KG1 (cell line): ENCODE results near the gene SSBP4.
"Not testable (repeated sequence)": the region's sequence is repeated elsewhere in the genome, so short reads cannot be mapped to it uniquely, and the experiment has no call there.

Source experiments
- DNase-seq: peaks from one replicate; lab custom pipeline; 2025; lab: John Stamatoyannopoulos, UW

SSBP4 gene

DNA sequence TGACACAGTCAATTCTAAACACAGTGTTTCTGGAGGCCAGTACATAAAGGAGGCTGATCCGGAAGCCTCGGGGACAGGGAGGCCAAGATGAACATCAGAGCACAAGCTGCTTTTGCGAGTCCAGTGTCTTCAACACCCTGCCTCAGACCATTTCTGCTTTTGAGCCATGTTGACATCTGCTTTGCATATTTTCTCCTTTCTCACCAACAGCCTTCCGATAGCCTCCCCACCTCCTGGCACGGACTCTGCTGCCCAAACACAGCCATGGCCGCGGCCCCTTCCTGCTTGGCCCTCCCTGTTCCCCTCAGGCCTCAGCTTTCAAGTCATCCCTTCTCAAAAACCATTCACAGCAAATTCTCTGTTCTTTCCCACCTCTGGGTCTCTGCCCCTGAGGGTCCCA is 25.4 kb upstream of the SSBP4 start:
- DNase-seq = no peak

DNA sequence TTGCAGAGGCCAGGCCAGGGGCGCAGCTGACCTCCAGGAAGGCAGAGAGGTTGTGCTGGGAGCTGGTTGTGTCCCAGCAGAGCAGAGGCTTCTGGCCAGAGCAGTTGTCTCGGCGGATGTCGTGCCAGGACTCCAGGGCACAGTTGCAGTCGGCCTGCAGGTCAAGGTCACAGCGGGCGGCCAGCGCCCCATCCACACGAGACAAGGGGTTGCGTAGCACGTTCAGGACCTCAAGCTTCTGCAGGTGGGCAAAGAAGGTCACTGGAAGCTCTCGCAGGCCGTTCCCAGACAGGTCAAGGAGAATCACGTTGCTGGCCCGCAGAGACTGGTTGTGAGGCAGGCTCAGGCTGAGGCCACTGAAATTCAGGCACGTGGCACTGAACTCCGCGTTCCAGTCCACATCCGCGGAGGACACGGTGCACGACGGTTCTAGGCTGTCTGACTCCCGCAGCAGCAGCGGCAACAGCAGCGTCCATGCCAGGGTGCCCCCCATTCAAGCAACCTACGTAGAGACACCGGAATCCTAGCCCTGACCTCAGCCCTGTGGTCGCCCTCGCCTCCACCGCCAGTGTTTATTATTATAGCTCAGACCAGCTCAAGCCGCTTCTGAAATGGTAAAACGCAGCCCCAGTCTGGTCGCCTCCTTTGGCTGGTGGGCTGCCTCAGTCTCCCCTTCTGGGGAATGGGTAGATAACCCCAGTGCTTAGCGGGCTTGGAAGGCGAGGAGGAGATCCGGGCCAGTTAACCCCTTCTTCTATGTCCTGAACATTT is 22.5 kb upstream of the SSBP4 start:
- no peak for DNase-seq

DNA sequence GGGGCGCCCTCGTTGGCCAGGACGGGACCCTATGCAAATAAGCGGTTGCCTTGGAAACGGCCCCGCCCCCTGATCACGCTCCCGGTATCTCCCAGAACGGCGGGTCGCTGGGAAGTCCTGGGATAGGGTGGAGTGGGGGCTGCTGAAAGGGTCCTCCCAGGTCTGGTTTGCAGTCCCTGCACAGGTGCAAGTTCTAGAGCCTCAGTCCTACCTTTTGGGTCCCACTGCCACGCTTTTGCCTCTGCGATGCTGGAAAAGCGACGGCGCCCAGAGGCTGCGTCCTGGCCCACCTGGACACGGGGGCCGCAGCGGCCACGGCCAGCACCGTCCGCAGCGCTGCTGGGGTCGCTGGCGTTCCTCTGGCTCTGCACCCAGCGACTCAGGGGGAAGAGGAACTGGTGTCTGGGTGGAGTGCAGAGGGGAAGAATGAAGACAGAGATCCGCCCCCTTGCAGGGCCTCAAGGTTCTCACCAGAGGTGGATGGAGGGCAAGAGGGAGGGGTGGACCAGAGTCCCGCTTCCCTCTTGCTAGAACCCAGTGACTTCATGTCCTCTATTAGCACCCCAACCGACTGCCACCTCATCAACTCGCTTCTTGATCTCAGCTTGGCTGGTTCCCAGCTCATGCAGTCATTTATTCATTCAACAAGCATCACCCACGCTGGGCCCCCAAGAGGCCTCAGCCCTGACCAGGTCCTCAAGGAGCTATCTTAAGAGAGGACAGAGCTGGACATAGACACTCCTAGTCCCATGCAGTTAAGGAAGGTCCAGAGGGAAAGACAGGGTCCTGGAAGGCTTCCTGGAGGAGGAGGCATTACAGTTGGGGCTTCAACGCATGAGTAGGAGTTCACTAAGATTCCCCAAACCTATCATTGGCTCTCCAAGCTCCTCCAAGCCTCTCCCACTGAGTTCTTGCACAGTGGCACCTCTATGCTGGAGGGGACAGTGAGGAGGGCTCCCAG is 21.7 kb upstream of the SSBP4 start, which contains the start of gene LRRC25:
Gene LRRC25 (minus strand): TSS at position 381 of the 961 bp plus-strand sequence. CDS start 659 bp downstream, outside the sequence.
- peak; percentile 39 for DNase-seq

DNA sequence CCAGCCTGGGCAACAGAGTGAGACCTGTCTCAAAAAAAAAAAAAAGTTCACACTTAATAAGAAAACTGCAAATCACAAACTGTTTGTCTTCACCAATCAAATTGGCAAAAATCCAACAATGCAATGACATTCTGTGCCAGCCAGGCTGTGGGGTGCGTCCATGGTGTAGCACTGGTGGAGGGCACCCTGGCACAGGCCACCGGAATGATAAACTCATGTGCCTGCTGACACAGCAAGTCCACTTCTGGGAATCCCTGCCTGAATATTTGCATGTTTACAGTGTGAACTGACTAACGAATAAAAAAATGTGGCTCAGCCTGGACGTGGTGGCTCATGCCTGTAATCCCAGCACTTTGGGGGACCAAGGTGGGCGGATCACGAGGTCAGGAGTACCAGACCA is 20.2 kb upstream of the SSBP4 start:
- DNase-seq = no peak

DNA sequence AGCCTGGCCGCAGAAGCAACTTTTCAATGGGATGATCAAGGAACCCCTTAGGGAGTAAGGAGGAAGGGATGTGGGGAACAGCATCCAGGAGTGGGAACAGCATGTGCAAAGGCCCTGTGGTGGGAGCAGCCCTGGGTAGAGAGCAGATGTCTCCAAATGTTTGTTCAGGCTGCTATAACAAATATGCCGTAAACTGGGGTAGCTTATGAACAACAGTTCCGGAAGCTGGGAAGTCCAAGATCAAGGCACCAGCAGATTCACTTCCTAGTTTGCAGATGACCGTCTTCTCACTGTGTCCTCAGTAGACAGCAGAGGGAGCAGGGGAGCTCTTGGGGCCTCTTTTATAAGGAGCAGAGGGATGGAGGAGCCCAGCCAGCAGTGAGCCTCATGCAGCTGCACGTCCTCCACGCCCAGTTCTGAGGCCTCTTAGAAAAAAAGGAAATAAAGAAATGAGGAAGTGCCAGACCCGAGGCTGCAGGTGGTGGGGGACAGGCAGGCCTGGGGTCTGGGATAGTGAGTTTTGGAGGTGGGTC is 17.6 kb upstream of the SSBP4 start:
- peak; percentile 71 for DNase-seq

DNA sequence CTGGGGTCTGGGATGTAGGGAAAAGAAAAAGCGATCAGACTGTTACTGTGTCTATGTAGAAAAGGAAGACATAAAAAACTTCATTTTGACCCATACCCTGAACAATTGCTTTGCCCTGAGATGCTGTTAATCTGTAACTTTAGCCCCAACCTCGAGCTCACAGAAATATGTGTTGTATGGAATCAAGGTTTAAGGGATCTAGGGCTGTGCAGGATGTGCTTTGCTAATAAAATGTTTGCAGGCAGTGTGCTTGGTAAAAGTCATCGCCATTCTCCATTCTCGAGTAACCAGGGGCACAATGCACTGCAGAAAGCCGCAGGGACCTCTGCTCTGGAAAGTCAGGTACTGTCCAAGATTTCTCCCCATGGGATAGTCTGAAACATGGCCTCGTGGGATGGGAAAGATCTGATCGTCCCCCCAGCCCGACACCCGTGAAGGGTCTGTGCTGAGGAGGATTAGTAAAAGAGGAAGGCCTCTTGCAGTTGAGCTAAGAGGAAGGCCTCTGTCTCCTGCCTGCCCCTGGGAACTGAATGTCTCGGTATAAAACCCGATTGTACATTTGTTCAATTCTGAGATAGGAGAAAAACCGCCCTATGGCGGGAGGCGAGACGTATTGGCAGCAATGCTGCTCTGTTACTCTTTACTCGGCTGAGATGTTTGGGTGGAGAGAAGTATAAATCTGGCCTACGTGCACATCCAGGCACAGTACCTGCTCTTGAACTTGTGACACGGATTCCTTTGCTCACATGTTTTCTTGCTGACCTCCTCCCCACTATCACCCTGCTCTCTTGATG is 16.5 kb upstream of the SSBP4 start:
- peak; percentile 27 for DNase-seq

DNA sequence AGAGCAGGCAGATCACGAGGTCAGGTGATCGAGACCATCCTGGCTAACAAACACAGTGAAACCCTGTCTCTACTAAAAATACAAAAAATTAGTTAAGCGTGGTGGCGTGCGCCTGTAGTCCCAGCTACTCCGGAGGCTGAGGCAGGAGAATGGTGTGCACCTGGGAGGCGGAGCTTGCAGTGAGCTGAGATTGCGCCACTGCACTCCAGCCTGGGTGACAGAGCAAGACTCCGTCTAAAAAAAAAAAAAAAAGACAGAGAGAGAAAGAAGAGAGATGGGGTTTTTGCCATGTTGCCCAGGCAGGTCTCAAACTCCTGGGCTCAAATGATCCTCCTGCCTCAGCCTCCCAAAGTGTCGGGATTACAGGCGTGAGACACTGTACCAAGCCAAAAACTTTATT is 13.4 kb upstream of the SSBP4 start:
- not testable (repeated sequence) for DNase-seq

DNA sequence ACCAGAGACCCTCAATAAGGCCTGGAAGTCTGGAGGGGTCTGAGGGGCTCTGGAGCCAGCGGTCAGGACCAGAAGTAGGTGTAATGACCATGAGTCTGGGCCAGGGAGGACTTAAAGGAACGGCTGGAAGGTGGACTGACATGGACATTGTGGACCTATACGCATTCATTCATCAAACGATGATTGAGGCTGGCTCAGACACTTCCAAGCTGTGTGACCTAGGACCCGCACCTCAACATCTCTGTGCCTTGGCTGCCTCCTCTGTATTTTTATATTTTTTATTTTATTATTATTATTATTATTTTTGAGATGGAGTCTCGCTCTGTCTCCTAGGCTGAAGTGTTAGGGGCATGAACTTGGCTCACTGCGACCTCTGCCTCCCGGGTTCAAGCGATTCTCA is 12.4 kb upstream of the SSBP4 start:
- DNase-seq = no peak

DNA sequence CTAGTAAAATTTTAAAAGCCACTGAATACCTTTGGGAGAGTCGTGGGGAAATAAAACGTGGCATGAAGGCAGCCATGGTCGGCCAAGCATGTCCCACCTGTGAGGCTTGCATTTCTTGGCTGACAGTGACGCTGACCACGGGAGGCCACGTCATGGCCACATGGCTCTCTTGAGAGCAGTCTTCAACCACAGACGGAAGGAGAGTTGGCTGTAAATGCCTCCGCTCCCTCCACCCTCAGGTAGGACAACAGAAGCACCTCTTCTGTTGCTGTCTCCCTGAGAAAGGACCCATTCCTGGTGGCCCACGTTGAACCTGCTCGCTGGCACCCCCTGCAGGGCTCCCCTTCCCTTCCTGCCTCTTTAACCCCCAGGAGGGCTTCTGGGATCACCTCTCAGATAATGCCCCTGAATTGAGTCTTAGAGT is 11.1 kb upstream of the SSBP4 start:
- DNase-seq = peak; percentile 16

DNA sequence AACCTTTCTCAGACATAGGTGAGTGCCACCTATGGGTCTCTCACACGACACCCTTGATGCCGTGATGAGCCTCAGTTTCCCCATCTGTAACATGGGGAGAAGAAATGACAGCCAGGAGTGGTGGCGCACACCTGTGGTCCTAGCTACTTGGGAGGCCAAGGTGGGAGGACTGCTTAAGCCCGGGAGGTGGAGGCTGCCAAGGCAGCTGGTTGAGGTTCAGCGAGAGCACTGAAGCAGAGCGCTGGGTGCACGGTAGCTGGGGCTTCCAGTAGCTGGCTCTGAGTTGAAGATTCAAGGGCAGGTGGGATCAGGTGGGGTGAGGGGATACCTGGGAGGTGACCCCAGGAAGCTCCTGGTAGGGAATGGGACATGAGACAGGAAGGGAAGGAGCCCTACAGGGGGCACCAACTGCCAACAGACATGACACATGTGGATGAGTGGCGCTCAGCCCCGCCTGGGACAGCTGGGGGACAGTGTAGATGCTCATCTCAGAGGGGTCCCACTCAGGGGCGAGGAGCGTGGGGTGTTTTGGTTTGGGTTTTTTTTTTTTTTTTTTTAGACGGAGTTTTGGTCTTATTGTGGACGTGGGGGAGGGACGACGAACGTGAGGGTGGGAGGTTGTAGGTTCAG is 6.5 kb upstream of the SSBP4 start:
- DNase-seq = no peak

DNA sequence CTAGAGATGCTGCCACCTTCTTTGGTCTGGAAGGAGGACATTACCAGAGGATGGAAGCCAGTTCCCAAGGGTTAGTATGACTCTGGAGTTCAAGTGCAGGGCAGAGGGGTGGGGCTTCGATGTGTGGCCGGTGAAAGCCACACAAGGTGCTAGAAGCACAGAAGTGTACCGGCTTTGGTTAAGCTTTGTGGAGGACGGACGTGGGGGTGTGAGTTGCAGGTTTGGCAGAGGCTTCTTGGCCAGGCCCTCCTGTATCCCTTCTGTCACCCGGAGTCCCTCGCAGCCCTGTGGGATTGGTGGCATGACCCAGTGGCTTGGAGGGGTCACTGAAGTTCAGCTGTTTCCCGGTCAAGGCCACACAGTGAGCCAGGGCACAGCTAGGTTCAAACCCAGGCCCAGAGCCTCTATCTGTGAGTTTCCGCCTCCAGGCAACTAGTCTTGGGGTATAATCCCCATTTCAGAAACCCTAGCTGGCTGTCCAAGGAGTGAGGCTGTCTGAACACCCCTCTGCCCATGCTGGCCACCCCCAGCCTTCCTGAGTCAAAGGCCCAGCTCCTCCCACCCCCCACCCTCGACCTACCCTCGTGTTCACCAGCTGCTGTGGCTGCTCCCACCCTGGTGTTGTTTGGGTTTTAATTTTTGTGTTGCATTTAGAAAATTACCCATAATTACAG is 4.6 kb upstream of the SSBP4 start:
- peak; percentile 63 for DNase-seq

DNA sequence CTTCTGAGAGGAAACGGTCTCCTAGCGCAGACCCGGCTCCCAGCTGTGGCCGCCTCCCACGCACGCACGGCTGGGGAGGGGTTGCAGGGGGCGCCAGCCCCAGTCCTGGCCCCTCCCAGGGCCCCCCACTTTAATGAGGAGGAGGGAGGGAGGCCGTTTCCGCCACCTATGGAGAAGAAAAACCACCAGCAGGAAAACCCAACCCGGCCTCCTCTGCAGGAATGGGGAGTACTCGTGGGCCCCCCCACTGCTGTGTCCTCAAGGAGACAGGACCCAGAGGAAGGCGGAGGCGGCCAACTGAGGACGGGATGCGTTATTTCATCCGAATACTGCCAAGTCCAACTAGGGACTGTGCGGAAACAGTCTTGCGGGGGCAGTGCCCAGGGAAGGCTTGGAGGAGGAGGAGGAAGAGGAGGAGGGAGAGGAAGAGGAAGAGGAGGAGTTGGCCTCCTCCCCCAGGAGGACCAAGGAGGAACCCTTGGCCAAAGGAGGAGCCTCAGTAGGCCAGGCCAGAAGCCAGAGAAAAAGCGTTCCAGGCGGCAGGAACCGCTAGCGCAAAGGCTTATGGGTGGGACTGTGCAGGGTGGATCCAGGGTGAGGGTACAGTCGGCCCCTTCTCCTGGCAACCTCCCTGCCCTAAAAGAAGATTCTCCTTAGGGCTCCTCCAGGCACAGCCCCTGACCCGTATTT is 3.9 kb upstream of the SSBP4 start:
- DNase-seq = peak; percentile 67

DNA sequence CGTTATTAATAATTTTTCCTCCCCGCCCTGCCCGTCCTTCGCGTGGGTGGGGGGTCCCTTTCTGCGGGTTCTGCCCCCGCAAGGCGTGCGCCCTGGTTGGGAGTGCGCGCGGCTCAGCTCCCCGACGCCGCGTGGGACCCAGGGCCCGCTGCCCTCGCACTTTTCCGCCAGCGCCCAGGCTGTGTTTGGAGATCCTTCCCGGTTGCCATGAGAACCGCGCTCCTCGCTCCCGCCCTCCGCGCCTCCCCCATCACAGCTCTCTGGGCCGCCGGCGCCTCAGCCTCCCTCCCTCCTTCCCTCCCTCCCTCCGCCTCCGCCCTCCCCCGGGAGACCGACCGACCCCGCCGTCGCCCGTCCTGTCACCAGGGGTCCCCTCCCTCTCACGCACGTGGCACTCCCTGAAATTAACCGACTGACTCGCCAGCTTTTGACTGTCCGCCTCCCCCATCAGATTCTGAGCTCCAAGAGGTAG is 2.4 kb upstream of the SSBP4 start:
- peak; percentile 68 for DNase-seq

DNA sequence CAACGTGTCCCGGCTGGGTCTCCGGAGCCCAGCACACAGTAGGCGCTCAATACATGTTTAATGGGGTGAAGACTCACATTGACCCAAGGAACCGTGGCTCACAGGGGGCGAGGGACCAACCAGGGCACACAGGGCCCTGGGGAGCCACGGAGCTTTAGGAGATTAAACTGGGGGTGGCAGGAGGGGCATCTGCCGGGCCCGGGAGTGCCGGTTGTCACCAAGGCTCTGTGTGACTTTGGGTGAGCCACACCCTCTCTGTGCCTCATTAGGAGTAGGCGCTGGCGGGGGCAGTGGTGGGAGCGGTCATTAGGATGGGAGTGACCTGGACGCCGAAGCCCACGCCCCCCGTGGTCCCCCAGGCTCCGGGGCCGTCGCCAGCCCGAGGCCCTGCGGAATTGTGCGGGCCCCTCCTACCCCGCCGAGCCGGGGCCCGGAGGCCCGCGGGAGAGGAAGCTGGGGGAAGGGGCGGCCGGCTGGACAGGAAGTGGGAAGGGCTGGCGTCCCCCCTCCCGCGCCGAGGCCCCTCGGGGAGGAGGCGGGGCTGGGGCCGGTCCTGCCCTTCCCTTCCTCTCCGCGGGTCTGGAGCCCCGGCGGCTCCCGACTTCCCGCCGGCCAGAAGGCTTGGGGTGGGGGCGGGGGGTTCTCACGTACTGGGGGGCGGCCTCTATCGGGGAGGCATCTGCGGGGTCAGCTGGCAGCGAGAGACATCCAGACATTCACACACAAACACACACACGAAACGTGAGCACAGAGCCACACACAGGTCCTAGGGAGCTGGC is 1.8 kb upstream of the SSBP4 start:
- DNase-seq = peak; percentile 68

DNA sequence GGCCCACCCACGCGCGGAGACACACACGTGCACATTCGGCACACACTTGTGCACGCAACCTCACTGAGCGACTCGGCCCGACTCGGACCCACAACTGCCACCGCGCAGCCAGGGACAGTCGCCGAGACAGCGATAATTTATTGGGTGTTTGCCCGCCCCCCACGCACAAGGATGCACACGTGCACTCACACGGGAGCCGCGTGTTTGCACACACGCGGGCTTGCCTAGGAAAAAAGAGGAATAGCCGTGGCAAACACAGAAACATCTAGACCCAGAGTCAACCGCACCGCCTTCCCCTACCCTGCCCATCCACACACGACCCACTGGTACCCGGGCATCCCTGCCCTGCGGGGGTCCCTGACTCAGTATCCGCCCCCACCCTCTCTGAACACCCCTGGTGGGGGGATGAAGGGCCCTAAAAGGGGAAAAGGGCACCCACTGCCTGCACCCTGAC is 1.1 kb upstream of the SSBP4 start:
- no peak for DNase-seq

DNA sequence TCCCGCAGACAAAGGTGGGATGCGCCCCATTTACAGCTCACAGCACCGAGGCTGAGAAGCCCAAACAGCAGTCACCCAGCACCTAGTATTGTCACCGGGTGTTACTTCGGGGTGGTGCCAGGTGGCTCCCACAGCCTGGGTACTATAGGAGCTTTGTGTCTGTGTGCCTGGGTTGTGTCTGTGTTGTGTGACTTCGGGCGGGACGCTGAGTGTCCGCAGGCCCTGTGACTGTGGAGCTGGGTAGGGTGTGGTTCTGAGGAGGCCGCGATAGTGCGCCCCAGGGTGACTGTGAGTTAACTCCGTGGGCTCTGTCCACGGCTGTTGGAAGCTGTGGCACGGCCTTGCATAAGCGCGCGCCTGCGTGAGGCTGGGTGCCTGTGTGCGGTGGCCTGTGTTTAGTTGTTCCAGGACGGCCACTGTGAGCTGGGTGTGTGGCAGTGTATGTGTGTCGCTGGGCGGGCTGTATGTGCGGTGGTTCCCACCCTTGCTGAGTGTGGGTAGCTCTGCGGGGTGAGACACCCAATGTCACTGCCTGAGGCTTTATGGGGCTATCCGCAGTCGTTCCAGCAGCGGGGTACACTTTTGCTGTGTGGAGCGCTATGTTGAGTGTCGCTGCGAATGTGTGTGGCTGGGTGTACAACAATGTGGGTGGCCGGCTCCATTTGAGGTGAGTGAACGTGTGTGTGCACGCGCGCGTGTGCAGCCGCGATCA is 559 bp upstream of the SSBP4 start:
- no peak for DNase-seq

DNA sequence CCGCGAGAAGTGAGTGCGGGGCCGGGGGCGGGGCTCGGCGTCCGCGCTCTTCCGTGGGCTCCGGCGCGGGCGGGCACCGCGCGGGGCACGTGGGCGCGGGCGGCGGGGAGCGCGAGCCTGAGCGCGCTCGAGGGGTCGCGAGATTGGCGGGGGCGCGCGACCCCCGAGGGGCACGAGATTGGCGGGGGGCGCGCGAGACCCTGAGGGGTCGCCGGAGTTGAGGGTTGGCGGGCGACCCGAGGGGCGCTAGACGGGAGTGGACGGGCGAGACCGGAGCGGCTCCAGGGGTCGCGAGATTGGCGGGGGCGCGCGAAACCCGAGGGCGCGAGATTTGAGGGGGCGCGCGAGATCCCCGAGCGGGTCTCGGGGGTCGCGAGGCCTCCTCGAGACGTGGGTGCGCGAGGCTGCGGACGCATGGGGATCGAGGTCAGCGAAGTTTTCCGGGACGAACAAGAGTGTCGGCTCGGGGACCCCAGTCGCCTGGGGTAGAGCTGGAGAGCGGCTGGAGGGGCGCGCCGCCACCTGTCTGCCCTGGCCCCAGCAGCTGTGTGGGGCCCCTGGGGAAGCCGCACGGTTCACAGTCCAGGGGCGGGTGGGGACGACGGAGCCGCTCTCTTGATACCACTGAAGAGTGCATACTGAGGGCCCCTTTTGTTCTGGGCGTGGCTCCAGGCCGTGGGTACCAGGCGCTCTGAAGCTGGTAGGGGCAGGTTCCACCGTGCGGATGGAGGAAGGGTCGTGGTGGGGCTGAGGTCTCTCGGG is 682 bp downstream of the SSBP4 start:
- no peak for DNase-seq

DNA sequence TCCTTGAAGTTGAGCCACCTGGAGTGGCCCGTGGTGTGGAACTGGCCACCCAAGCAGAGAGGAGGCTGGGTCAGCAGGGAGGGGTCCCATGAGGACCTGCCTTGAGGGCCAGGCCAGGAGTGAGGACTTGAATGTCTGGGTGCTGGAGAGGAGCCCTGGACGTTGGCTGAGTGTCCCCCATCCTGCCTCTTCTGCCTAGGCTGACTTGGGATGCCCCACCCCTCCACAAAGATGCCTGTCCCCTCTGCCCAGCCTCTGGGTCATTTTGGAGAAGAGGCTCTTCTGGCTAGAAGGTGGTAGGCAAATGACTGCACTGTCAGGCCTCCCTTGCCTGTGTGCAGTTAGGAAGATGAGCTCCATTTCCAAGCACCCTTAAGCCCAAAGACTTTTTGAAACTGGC is 1.7 kb downstream of the SSBP4 start:
- DNase-seq = no peak
